HG02610 (cell line): Measurements from ENCODE around the gene SNX10.
"Not testable (repeated sequence)": the region's sequence is repeated elsewhere in the genome, so short reads cannot be mapped to it uniquely, and the experiment has no call there.

Experiments used
- ATAC-seq: cut with Tn5 transposase; IDR thresholded peaks from one replicate; pipeline ENCODE4 v1.9.1; 2021; ENCODE audit warnings: mild to moderate bottlenecking, moderate library complexity; ENCODE audit not compliant: unreplicated experiment

SNX10 gene

GRCh38 chr7:26291699-26292538 lies at the start of gene SNX10:
SNX10 (plus strand) TSS chr7:26291862; CDS start chr7:26346443, 54,581 bp downstream.
- ATAC-seq, result peak; percentile 68

GRCh38 chr7:26245150-26245549 lies 46.5 kb upstream of the SNX10 start:
- no peak for ATAC-seq

- ATAC-seq, result no peak
Observed at GRCh38 chr7:26250239-26250638, 41.4 kb upstream of the SNX10 start.

GRCh38 chr7:26261866-26262265 lies 29.8 kb upstream of the SNX10 start:
- not testable (repeated sequence) for ATAC-seq

GRCh38 chr7:26265065-26265464 lies 26.6 kb upstream of the SNX10 start:
- ATAC-seq, result no peak

GRCh38 chr7:26265499-26266075 lies 26.1 kb upstream of the SNX10 start:
- no peak for ATAC-seq

- ATAC-seq, result no peak
Observed at GRCh38 chr7:26267601-26268166, 24.0 kb upstream of the SNX10 start.

- ATAC-seq, result no peak
Observed at GRCh38 chr7:26275213-26275612, 16.4 kb upstream of the SNX10 start.

- ATAC-seq, result no peak
Observed at GRCh38 chr7:26278770-26279169, 12.9 kb upstream of the SNX10 start.

GRCh38 chr7:26279405-26279804 lies 12.3 kb upstream of the SNX10 start:
- no peak for ATAC-seq

- ATAC-seq, result no peak
Observed at GRCh38 chr7:26280097-26280496, 11.6 kb upstream of the SNX10 start.

GRCh38 chr7:26280723-26281122 lies 10.9 kb upstream of the SNX10 start:
- no peak for ATAC-seq

- no peak for ATAC-seq
Observed at GRCh38 chr7:26284477-26284876, 7.2 kb upstream of the SNX10 start.

- no peak for ATAC-seq
Observed at GRCh38 chr7:26284995-26285632, 6.5 kb upstream of the SNX10 start.

GRCh38 chr7:26286157-26286556 lies 5.5 kb upstream of the SNX10 start:
- no peak for ATAC-seq

GRCh38 chr7:26288126-26288525 lies 3.5 kb upstream of the SNX10 start:
- not testable (repeated sequence) for ATAC-seq

GRCh38 chr7:26291251-26291650 lies 411 bp upstream of the SNX10 start:
- ATAC-seq, result no peak

- no peak for ATAC-seq
Observed at GRCh38 chr7:26292768-26293560, 1.3 kb downstream of the SNX10 start.

- ATAC-seq, result peak; percentile 88
Observed at GRCh38 chr7:26293569-26294308, 2.1 kb downstream of the SNX10 start.

GRCh38 chr7:26295015-26295414 lies 3.4 kb downstream of the SNX10 start:
- ATAC-seq, result no peak
